IPS DF 19.7 (cell line): ENCODE results near the gene MED15.
"Not testable (repeated sequence)": the region's sequence is repeated elsewhere in the genome, so short reads cannot be mapped to it uniquely, and the experiment has no call there.

Experiments
- DNase-seq: peaks from one replicate; pipeline ENCODE4 v3.0.0-alpha.2; 2013; ENCODE audit warnings: low read depth, low spot score

Gene MED15

GRCh38 chr22:20483143-20483506 is 24.3 kb upstream of the MED15 start:
- DNase-seq: not testable (repeated sequence)

GRCh38 chr22:20483771-20484170 is 23.6 kb upstream of the MED15 start:
- no peak for DNase-seq

- no peak for DNase-seq
Measured at GRCh38 chr22:20484948-20485683, 22.3 kb upstream of the MED15 start.

DNA sequence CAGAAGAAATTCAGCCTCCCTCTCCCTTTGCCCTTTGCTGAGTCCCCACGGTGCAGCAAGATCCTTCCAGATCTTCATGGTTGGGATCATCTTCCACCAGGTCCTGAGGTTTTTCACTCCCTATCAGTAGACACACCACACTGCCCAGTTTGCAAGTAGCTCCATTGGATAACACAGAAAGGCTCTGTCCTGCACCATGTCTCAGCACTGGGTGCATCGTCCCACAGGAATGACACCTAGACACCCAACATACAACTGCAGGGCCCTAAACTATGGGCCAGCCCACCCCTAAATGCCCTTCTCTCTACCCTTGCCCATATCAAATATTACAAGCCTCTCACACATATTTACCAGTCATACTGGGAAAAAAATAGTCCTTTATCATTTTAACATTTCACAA is 21.2 kb upstream of the MED15 start:
- no peak for DNase-seq

DNA sequence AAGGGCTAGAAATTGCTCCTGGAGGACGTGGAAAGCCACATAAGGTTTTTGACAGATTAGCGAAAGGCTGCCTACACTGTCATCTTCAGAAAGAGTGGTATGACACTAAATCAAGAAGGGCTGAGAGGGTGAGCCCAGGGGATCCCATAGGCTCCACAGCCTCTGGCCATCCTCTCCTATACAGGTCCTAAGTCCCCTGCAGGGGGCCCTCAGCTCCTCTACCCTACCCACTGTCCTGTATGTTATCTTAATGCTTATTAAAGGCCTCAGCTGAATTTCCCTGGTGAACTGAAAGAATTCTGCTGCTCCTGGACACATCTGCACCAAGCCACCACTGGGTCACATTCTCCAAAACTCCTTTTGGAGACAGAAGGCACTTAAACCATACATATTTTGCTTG is 19.7 kb upstream of the MED15 start:
- no peak for DNase-seq

- DNase-seq: no peak
Measured at GRCh38 chr22:20488946-20489345, 18.5 kb upstream of the MED15 start.

- DNase-seq: no peak
Measured at GRCh38 chr22:20490183-20490940, 17.0 kb upstream of the MED15 start.

- DNase-seq: no peak
Measured at GRCh38 chr22:20490941-20491307, 16.5 kb upstream of the MED15 start.

DNA sequence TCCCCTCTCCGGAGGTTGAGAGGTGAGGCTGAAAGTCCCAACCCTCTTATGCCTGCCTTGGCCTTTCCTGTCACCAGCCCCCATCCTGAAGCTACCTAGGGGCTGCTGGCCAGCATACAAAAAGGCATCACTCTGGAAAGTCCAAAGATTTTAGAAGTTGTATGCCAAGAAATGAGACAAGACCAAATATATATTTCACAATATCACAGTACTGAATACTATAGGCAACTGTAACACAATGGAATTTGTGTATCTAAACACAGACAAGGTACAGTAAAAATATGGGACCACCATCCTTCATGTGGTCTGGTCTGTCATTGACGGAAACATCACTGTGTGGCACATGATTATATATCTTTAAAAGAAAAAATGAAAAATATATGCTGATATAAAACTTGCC is 16.1 kb upstream of the MED15 start:
- DNase-seq: no peak

DNA sequence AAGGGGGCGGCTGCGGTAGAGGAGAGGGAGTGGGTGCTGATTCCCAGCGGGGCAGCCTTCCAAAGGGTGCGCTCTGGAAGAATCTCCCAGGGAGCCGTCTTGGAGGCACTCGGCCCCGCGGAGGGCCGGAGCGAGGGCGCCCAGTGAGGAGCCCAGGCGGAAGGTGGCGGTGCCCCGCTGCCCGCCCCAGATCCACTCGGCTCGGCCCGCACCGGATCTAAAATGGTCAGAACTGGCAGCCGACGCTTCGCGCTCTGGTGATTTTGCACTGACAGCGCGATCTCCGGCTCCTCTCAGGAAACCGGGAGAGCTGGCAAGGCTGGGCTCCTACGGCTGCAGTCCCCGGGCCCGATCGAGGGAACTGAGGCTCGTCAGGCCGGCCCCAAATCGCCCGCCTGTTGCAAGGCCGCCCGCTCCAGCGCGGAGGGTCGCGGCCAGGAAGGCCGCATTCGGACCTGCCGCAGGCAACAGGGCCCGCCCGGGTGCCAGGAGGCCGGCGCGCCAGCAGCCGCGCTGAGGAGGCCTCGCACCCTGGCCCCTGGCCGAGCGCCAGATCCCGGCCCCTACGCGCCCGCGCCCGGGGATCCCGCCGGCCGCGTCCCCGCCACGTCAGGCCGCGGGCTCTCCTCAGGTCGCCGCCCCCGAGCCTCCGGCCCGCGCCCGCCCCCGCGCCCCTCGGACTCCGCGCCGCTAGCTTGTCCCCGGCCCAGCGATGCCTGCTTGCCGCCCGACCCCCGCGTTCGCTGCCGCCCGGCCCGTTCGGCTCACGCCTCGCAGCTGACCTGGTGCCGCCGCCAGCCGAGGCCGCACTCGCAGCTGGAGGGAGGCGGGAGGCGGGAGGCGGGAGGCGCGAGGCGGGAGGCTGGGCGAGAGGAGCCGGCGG is 12.2 kb upstream of the MED15 start, which contains the start of gene KLHL22:
Gene KLHL22, minus strand, starts transcription at position 818 of the 883 bp plus-strand sequence. CDS start 6,584 bp downstream, outside the sequence.
- DNase-seq: no peak

- DNase-seq: peak; percentile 69
Measured at GRCh38 chr22:20495861-20496681, 11.3 kb upstream of the MED15 start.

- DNase-seq: no peak
Measured at GRCh38 chr22:20497426-20497825, 10.0 kb upstream of the MED15 start.

- DNase-seq: no peak
Measured at GRCh38 chr22:20498913-20499312, 8.5 kb upstream of the MED15 start.

DNA sequence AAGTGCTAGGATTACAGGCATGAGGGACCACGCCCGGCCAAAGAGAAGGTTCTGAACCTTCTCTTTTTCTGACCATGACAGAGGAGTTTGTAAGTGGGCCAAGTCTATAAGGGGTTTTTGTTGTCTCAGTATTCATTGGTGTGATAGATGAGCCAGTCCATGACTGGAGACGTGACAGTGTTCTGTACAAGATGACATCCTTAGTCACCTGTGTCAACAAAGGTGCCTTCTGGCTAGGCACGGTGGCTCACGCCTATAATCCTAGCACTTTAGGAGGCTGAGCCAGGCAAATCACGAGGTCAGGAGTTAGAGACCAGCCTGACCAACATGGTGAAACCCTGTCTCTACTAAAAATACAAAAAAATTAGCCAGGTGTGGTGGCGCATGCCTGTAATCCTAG is 7.6 kb upstream of the MED15 start:
- no peak for DNase-seq

GRCh38 chr22:20503816-20504215 is 3.6 kb upstream of the MED15 start:
- DNase-seq: no peak

- not testable (repeated sequence) for DNase-seq
Measured at GRCh38 chr22:20504293-20504922, 3.0 kb upstream of the MED15 start.

- no peak for DNase-seq
Measured at GRCh38 chr22:20506543-20507252, 712 bp upstream of the MED15 start.

DNA sequence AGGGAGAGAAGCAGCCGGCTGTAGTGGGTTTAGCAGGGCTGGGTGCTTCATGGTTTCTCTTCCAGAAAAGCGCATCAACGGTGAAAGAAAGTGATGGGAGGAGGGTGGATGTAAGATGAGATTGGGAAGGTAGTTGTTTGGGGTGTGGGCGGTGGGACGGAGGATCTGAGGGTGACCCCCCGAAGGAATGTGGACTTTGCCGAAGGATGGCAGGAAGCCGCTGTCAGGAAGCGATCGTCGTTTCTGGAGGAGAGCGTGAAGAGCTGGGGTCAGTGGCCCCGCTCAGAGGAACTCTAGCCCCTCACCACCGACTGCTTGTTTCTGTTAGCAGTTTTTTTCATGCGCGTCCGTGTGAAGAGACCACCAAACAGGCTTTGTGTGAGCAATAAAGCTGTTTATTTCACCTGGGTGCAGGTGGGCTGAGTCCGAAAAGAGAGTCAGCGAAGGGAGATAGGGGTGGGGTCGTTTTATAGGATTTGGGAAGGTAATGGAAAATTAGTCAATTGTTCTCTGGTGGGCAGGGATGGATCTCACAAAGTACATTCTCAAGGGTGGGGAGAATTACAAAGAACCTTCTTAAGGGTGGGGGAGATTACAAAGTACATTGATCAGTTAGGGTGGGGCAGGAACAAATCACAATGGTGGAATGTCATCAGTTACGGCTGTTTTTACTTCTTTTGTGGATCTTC is 801 bp downstream of the MED15 start:
- DNase-seq: not testable (repeated sequence)

DNA sequence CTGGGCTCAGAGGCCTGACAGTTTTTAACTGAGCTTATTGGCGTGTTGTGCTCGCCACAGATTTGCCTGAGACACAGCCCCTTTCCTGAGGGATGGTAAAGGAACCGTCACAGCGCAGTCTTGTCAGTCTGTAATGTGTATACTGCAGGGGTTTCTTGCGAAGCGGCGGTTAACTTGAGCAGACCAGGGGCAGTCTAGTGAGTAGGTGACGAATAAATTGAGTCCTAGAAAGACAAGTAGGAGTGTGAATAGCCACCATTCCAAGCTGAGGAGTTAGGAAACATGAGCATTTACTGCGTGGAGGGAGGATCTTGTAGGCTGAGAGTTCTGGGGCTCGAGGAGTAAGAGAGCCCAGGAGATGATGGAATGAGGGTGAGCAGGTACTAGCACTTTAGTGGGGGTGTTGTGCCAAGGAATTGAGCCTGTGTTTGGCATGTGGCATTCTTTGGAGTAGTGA is 1.4 kb downstream of the MED15 start:
- no peak for DNase-seq
